HG02852 (cell line): Measurements from ENCODE around the gene PRKN.
"Not testable (repeated sequence)": the region's sequence is repeated elsewhere in the genome, so short reads cannot be mapped to it uniquely, and the experiment has no call there.

Experiments used
- ATAC-seq: cut with Tn5 transposase; IDR thresholded peaks from one replicate; pipeline ENCODE4 v1.9.1; 2021; ENCODE audit warnings: mild to moderate bottlenecking, moderate library complexity; ENCODE audit not compliant: unreplicated experiment

The PRKN gene

GRCh38 chr6:161355696-161356095 is 1371.9 kb downstream of the PRKN start:
- no peak for ATAC-seq

GRCh38 chr6:161354956-161355355 is 1372.6 kb downstream of the PRKN start:
- no peak for ATAC-seq

GRCh38 chr6:161354276-161354840 is 1373.2 kb downstream of the PRKN start:
- ATAC-seq, result no peak

GRCh38 chr6:161353208-161353613 is 1374.4 kb downstream of the PRKN start:
- no peak for ATAC-seq

- no peak for ATAC-seq
Measured at GRCh38 chr6:161351858-161352257, 1375.7 kb downstream of the PRKN start.

- no peak for ATAC-seq
Measured at GRCh38 chr6:161349886-161350285, 1377.7 kb downstream of the PRKN start.

GRCh38 chr6:161348628-161348994 is 1379.0 kb downstream of the PRKN start:
- ATAC-seq, result no peak

- no peak for ATAC-seq
Measured at GRCh38 chr6:161347988-161348627, 1379.5 kb downstream of the PRKN start.

GRCh38 chr6:161347125-161347524 is 1380.4 kb downstream of the PRKN start:
- no peak for ATAC-seq

GRCh38 chr6:161346717-161347116 is 1380.8 kb downstream of the PRKN start:
- no peak for ATAC-seq

GRCh38 chr6:161344626-161345025 is 1382.9 kb downstream of the PRKN start:
- no peak for ATAC-seq

GRCh38 chr6:161342039-161342438 is 1385.5 kb downstream of the PRKN start:
- ATAC-seq, result no peak

- no peak for ATAC-seq
Measured at GRCh38 chr6:161341638-161342037, 1385.9 kb downstream of the PRKN start.

- ATAC-seq, result no peak
Measured at GRCh38 chr6:161338015-161338414, 1389.6 kb downstream of the PRKN start.

- ATAC-seq, result no peak
Measured at GRCh38 chr6:161336479-161336878, 1391.1 kb downstream of the PRKN start.

- ATAC-seq, result no peak
Measured at GRCh38 chr6:161333410-161333809, 1394.2 kb downstream of the PRKN start.

GRCh38 chr6:161331402-161332081 is 1396.0 kb downstream of the PRKN start:
- not testable (repeated sequence) for ATAC-seq

- ATAC-seq, result no peak
Measured at GRCh38 chr6:161327360-161327953, 1400.1 kb downstream of the PRKN start.

GRCh38 chr6:161319231-161319630 is 1408.3 kb downstream of the PRKN start:
- ATAC-seq, result no peak

GRCh38 chr6:161318456-161318855 is 1409.1 kb downstream of the PRKN start:
- ATAC-seq, result no peak

- no peak for ATAC-seq
Measured at GRCh38 chr6:161316531-161316930, 1411.0 kb downstream of the PRKN start.
